ENCODE measurements around the gene TPM1. TPM values are rescaled to one million over a fixed set of nuclear protein-coding genes. Genes with fewer than 3 reads are reported as not detected.

Gene TPM1
- total RNA-seq, 1 experiment from 2014 or later, result 748 TPM

GRCh38 chr15:63018639-63019038 is 23.9 kb upstream of the TPM1 start:
- no peak overlapping the region for H3K23ac ChIP-seq (ENCODE audit: insufficient read length, low read depth, low read length)
- H3K4me1 ChIP-seq (ENCODE audit: insufficient read depth, low read length), result no peaks in the 10 kb centered on the region; the same call in 1 of the 2 replicates
- H3K56ac ChIP-seq (ENCODE audit: insufficient read length, low read depth, low read length), result no peak overlapping the region
- no peak overlapping the region for H2BK5ac ChIP-seq (ENCODE audit: insufficient read length, low read length)
- H2BK12ac ChIP-seq (ENCODE audit: insufficient read length, low read depth, low read length), result no peak overlapping the region
- Mint-ChIP-seq H3K9me3 (no peaks in the 10 kb centered on the region), H3K4me1 (peaks cover 14 to 22% of the 10 kb centered on the region in 2 experiments), H3K36me3 (ENCODE audit: insufficient read depth in 1 of 3, low read depth in 3 of 3) (no peaks in the 10 kb centered on the region), H3K27ac (no peak overlapping the region), H3K4me3 (no peak overlapping the region), H3K27me3 (ENCODE audit: low read depth) (no peaks in the 10 kb centered on the region; the same call in 1 of the 2 replicates)
- H3K4ac ChIP-seq (ENCODE audit: low read depth, low read length), result no peak overlapping the region
- no peak for DNase-seq
- H3K4me2 ChIP-seq (ENCODE audit: insufficient read depth, insufficient read length, low read length), result no peak overlapping the region
- H4K20me1 ChIP-seq (ENCODE audit: control insufficient read depth, insufficient read depth, insufficient read length), result no peaks in the 10 kb centered on the region
- no peak overlapping the region for H4K5ac ChIP-seq (ENCODE audit: insufficient read length, low read depth, low read length)
- H3T11ph ChIP-seq (ENCODE audit: low read length), result no peak overlapping the region
- no peaks in the 10 kb centered on the region for H3K23me2 ChIP-seq (ENCODE audit: insufficient read length, low read depth, low read length, poor library complexity, severe bottlenecking)
- H2BK15ac ChIP-seq (ENCODE audit: low read depth, low read length), result no peak overlapping the region
- H3K9ac ChIP-seq (ENCODE audit: extremely low read depth, insufficient read length, low read length), result no peak overlapping the region
- no peak overlapping the region for H2BK20ac ChIP-seq (ENCODE audit: low read depth, low read length, poor library complexity, severe bottlenecking)
- H2BK120ac ChIP-seq (ENCODE audit: low read depth, low read length, poor library complexity, severe bottlenecking), result no peak overlapping the region
- H3K79me1 ChIP-seq (ENCODE audit: insufficient read depth, low read depth, low read length, poor library complexity, severe bottlenecking), result no peaks in the 10 kb centered on the region
- no peak overlapping the region for H2AFZ ChIP-seq (ENCODE audit: low read length)
- no peak overlapping the region for H3K27ac ChIP-seq (ENCODE audit: insufficient read length, low read depth, low read length)
- WGBS (ENCODE audit: extremely low coverage, insufficient read length, low lambda C conversion rate), result no CpG with 5 or more reads among the region's 1 CpG
- H3K18ac ChIP-seq (ENCODE audit: insufficient read length, low read depth, low read length), result no peak overlapping the region
- H4K8ac ChIP-seq (replicated peaks; ENCODE audit: insufficient read length, low read depth, low read length), result no peak overlapping the region
- no peaks in the 10 kb centered on the region for H3K79me2 ChIP-seq (ENCODE audit: insufficient read depth, low read length)
- H2AK5ac ChIP-seq (ENCODE audit: insufficient read length, low read length), result no peak overlapping the region
- H3K9me3 ChIP-seq (ENCODE audit: control insufficient read depth, low read depth, low read length), result no peaks in the 10 kb centered on the region
- no peak for TF ChIP-seq CTCF (conservative IDR thresholded peaks at IDR 0.05)
- no peak overlapping the region for H4K91ac ChIP-seq (ENCODE audit: insufficient read length, low read depth, low read length)
- no peak overlapping the region for H3K14ac ChIP-seq (ENCODE audit: insufficient read depth, low read length)
- H3K27me3 ChIP-seq (ENCODE audit: insufficient read depth, low read length), result no peaks in the 10 kb centered on the region

Data from H9 (cell line).